Measurements from ENCODE around the gene PGM1.

Gene PGM1

GRCh38 chr1:63663873-63664272, 70.7 kb downstream of the PGM1 start:
- FAIRE-seq (no peak), DNase-seq (ENCODE audit: insufficient read length, low spot score) (no peak)

GRCh38 chr1:63664742-63665141, 71.5 kb downstream of the PGM1 start:
- no peak for FAIRE-seq

GRCh38 chr1:63665410-63665809, 72.2 kb downstream of the PGM1 start:
- no peak for FAIRE-seq

More at GRCh38 chr1:63664742-63665141, 71.5 kb downstream of the PGM1 start:
- DNase-seq (ENCODE audit: insufficient read length, low spot score), result no peak

GRCh38 chr1:63665824-63666223, 72.6 kb downstream of the PGM1 start:
- no peak for DNase-seq (ENCODE audit: insufficient read length, low spot score)
- FAIRE-seq, result no peak

More at GRCh38 chr1:63665410-63665809, 72.2 kb downstream of the PGM1 start:
- DNase-seq (ENCODE audit: insufficient read length, low spot score), result no peak

- FAIRE-seq (no peak), DNase-seq (ENCODE audit: insufficient read length, low spot score) (no peak)
These were observed 75.1 kb downstream of the PGM1 start for GRCh38 chr1:63668298-63668697.

- DNase-seq (ENCODE audit: insufficient read length, low spot score), result no peak
These were observed 76.1 kb downstream of the PGM1 start for GRCh38 chr1:63669151-63669961.

GRCh38 chr1:63670164-63670563, 77.0 kb downstream of the PGM1 start:
- FAIRE-seq, result no peak
- no peak for DNase-seq (ENCODE audit: insufficient read length, low spot score)

More at GRCh38 chr1:63669151-63669961, 76.1 kb downstream of the PGM1 start:
- no peak for FAIRE-seq

GRCh38 chr1:63671514-63671913, 78.3 kb downstream of the PGM1 start:
- FAIRE-seq (no peak), DNase-seq (ENCODE audit: insufficient read length, low spot score) (no peak)

GRCh38 chr1:63674238-63674864, 81.1 kb downstream of the PGM1 start:
- FAIRE-seq, result peak; percentile 55
- peak; percentile 83 for DNase-seq (ENCODE audit: insufficient read length, low spot score)

- DNase-seq (ENCODE audit: insufficient read length, low spot score), result no peak
- FAIRE-seq, result no peak
These were observed 81.7 kb downstream of the PGM1 start for GRCh38 chr1:63674865-63675419.

- FAIRE-seq (no peak), DNase-seq (ENCODE audit: insufficient read length, low spot score) (no peak)
These were observed 82.3 kb downstream of the PGM1 start for GRCh38 chr1:63675420-63675931.

GRCh38 chr1:63677497-63677896, 84.3 kb downstream of the PGM1 start:
- DNase-seq (ENCODE audit: insufficient read length, low spot score) (no peak), FAIRE-seq (no peak)

- FAIRE-seq, result no peak
- DNase-seq (ENCODE audit: insufficient read length, low spot score), result no peak
These were observed 85.0 kb downstream of the PGM1 start for GRCh38 chr1:63678200-63678599.

- no peak for FAIRE-seq
- DNase-seq (ENCODE audit: insufficient read length, low spot score), result no peak
These were observed 85.9 kb downstream of the PGM1 start for GRCh38 chr1:63679076-63679475.

- DNase-seq (ENCODE audit: insufficient read length, low spot score) (no peak), FAIRE-seq (no peak)
These were observed 86.4 kb downstream of the PGM1 start for GRCh38 chr1:63679589-63679988.

- FAIRE-seq, result no peak
- no peak for DNase-seq (ENCODE audit: insufficient read length, low spot score)
These were observed 89.7 kb downstream of the PGM1 start for GRCh38 chr1:63682936-63683335.

- FAIRE-seq (no peak), DNase-seq (ENCODE audit: insufficient read length, low spot score) (no peak)
These were observed 90.5 kb downstream of the PGM1 start for GRCh38 chr1:63683759-63684158.

GRCh38 chr1:63686696-63687095, 93.5 kb downstream of the PGM1 start:
- no peak for DNase-seq (ENCODE audit: insufficient read length, low spot score)
- no peak for FAIRE-seq

GRCh38 chr1:63688302-63688890, 95.2 kb downstream of the PGM1 start:
- DNase-seq (ENCODE audit: insufficient read length, low spot score), result no peak
- FAIRE-seq, result no peak

- FAIRE-seq (no peak), DNase-seq (ENCODE audit: insufficient read length, low spot score) (no peak)
These were observed 97.9 kb downstream of the PGM1 start for GRCh38 chr1:63690966-63691700.

Measured in HTR-8/SVneo (cell line).